GM13976 (cell line): Measurements from ENCODE around the gene PML.
A peak's percentile ranks its signal among the peaks of the same experiment; 100 is the strongest.
"Not testable (repeated sequence)": the region's sequence is repeated elsewhere in the genome, so short reads cannot be mapped to it uniquely, and the experiment has no call there.

Experiments used
- DNase-seq: peaks from one replicate; pipeline ENCODE4 v3.0.0; 2012; ENCODE audit warnings: low spot score
- CTCF ChIP-seq: IDR thresholded peaks from 2 replicates; pipeline ENCODE4 v1.5.1; 2012; ENCODE audit warnings: borderline replicate concordance, mild to moderate bottlenecking; ENCODE audit not compliant: insufficient read depth; ENCODE audit errors: extremely low read depth, missing control alignments, control extremely low read depth
- in situ Hi-C: fragments of 300-500 bp; cut with MboI; formaldehyde crosslinking; loops from one replicate; pipeline ENCODE4 v1.12.0; 2022; ENCODE audit warnings: low sequenced_read_pairs, mixed read lengths, inconsistent platforms; ENCODE audit not compliant: unreplicated experiment

The PML gene

GRCh38 chr15:74072614-74073337 lies 78.3 kb downstream of the PML start:
- in situ Hi-C loops, DNase-seq: not testable (repeated sequence)
- peak; percentile 42 for TF ChIP-seq CTCF

- in situ Hi-C loops, DNase-seq: not testable (repeated sequence)
These were observed 81.3 kb downstream of the PML start for GRCh38 chr15:74075781-74076180.

- in situ Hi-C loops, DNase-seq: not testable (repeated sequence)
These were observed 87.9 kb downstream of the PML start, which contains the start of gene GOLGA6A for GRCh38 chr15:74082450-74082849. Gene GOLGA6A, minus strand, starts transcription at chr15:74082550. Its CDS starts 41 bp downstream, at chr15:74082509.

- in situ Hi-C loops, DNase-seq: not testable (repeated sequence)
These were observed 100.1 kb downstream of the PML start for GRCh38 chr15:74094567-74094966.

- DNase-seq, in situ Hi-C loops: not testable (repeated sequence)
These were observed 101.1 kb downstream of the PML start for GRCh38 chr15:74095610-74096009.

- DNase-seq, in situ Hi-C loops: not testable (repeated sequence)
These were observed 102.4 kb downstream of the PML start for GRCh38 chr15:74096753-74097474.
